ENCODE measurements around the gene RIT2. TPM values are rescaled to one million over a fixed set of nuclear protein-coding genes. Genes with fewer than 3 reads are reported as not detected.

RIT2 gene
- total RNA-seq, 1 donor from 2014 or later, result not detected

GRCh38 chr18:42936289-42936688, 179.2 kb downstream of the RIT2 start:
- H3K27ac Mint-ChIP-seq, result no peak overlapping the region
- no peaks in the 10 kb centered on the region for H3K4me1 Mint-ChIP-seq
- ChIA-PET CTCF (no interaction called here), POLR2A (no interaction called here)
- H3K36me3 Mint-ChIP-seq (ENCODE audit: low read depth), result no peaks in the 10 kb centered on the region
- intact Hi-C loops (cut with micrococcal nuclease), result no loop called here
- no peak overlapping the region for H3K4me3 Mint-ChIP-seq
- DNase-seq (no peak), ATAC-seq (ENCODE audit: low read depth) (no peak)
- H3K27me3 Mint-ChIP-seq, result no peaks in the 10 kb centered on the region
- peaks cover 3% of the 10 kb centered on the region for H3K9me3 Mint-ChIP-seq
- no peak for TF ChIP-seq CTCF (IDR thresholded peaks at IDR 0.05)

GRCh38 chr18:42931491-42931890, 184.0 kb downstream of the RIT2 start:
- H3K27me3 Mint-ChIP-seq, result no peaks in the 10 kb centered on the region
- H3K9me3 Mint-ChIP-seq, result peaks cover 4% of the 10 kb centered on the region
- H3K27ac Mint-ChIP-seq, result no peak overlapping the region
- H3K36me3 Mint-ChIP-seq (ENCODE audit: low read depth), result no peaks in the 10 kb centered on the region
- no peak for TF ChIP-seq CTCF (IDR thresholded peaks at IDR 0.05)
- H3K4me3 Mint-ChIP-seq, result no peak overlapping the region
- intact Hi-C loops (cut with micrococcal nuclease), result no loop called here
- ChIA-PET CTCF (no interaction called here), POLR2A (no interaction called here)
- H3K4me1 Mint-ChIP-seq, result no peaks in the 10 kb centered on the region
- ATAC-seq (ENCODE audit: low read depth), result no peak
- DNase-seq, result no peak

- Mint-ChIP-seq H3K4me1 (no peaks in the 10 kb centered on the region), H3K36me3 (ENCODE audit: low read depth) (no peaks in the 10 kb centered on the region), H3K4me3 (no peak overlapping the region), H3K27ac (no peak overlapping the region), H3K9me3 (peaks cover 6% of the 10 kb centered on the region), H3K27me3 (no peaks in the 10 kb centered on the region)
- ATAC-seq (ENCODE audit: low read depth), result no peak
- ChIA-PET POLR2A (no interaction called here), CTCF (no interaction called here)
- intact Hi-C loops (cut with micrococcal nuclease), result no loop called here
- no peak for TF ChIP-seq CTCF (IDR thresholded peaks at IDR 0.05)
- no peak for DNase-seq
Observed at GRCh38 chr18:42929857-42930256, 185.6 kb downstream of the RIT2 start.

GRCh38 chr18:42929181-42929580, 186.3 kb downstream of the RIT2 start:
- DNase-seq, result no peak
- H3K27ac Mint-ChIP-seq, result no peak overlapping the region
- TF ChIP-seq CTCF (IDR thresholded peaks at IDR 0.05), result no peak
- ChIA-PET CTCF (no interaction called here), POLR2A (no interaction called here)
- no peak overlapping the region for H3K4me3 Mint-ChIP-seq
- no peaks in the 10 kb centered on the region for H3K4me1 Mint-ChIP-seq
- no peaks in the 10 kb centered on the region for H3K36me3 Mint-ChIP-seq (ENCODE audit: low read depth)
- no peak for ATAC-seq (ENCODE audit: low read depth)
- intact Hi-C loops (cut with micrococcal nuclease), result no loop called here
- H3K27me3 Mint-ChIP-seq, result no peaks in the 10 kb centered on the region
- peaks cover 6% of the 10 kb centered on the region for H3K9me3 Mint-ChIP-seq

- Mint-ChIP-seq H3K27ac (no peak overlapping the region), H3K4me1 (no peaks in the 10 kb centered on the region), H3K9me3 (peaks cover 6% of the 10 kb centered on the region), H3K4me3 (no peak overlapping the region), H3K27me3 (no peaks in the 10 kb centered on the region), H3K36me3 (ENCODE audit: low read depth) (no peaks in the 10 kb centered on the region)
- intact Hi-C loops (cut with micrococcal nuclease), result no loop called here
- no peak for TF ChIP-seq CTCF (IDR thresholded peaks at IDR 0.05)
- no peak for ATAC-seq (ENCODE audit: low read depth)
- ChIA-PET CTCF (no interaction called here), POLR2A (no interaction called here)
- DNase-seq, result no peak
Observed at GRCh38 chr18:42925036-42925435, 190.4 kb downstream of the RIT2 start.

Data from activated B cell treated with CpG ODN at 0.5 μM for 24 hours (primary cell).